Breast epithelium (tissue), 4 donors: ENCODE measurements around the gene ORM2. TPM values are rescaled to one million over a fixed set of nuclear protein-coding genes. Genes with fewer than 3 reads are reported as not detected.
A peak's percentile ranks its signal among the peaks of the same experiment; 100 is the strongest.

ENCODE experiments used
- DNase-seq, 2 donors: peaks; one replicate each; pipeline ENCODE4 v3.0.0-alpha.2; 2019; ENCODE audit warnings: low spot score in 2 of 2
- H3K27ac ChIP-seq, 2 donors: fragments of 200-600 bp; sonication (generic) in 1 of 2; one replicate each; pipeline ENCODE4 v1.5.1; 2016 to 2019; ENCODE audit warnings: mild to moderate bottlenecking in 1 of 2
- H3K27me3 ChIP-seq, 2 donors: fragments of 200-600 bp; sonication (generic) in 1 of 2; one replicate each; pipeline versions ENCODE4 v1.5.1 to v1.6.0; 2017 to 2019; ENCODE audit warnings: control low read depth in 1 of 2, mild to moderate bottlenecking in 1 of 2
- H3K36me3 ChIP-seq: fragments of 200-600 bp; one replicate; pipeline ENCODE4 v1.5.1; 2019
- H3K4me1 ChIP-seq, 2 donors: fragments of 200-600 bp; sonication (generic); one replicate each; pipeline ENCODE4 v1.5.1; 2016 to 2019; ENCODE audit warnings: control low read depth in 1 of 2
- H3K4me3 ChIP-seq, 3 donors: fragments of 200-600 bp; sonication (generic); 1 replicate in 2 of 3; 2 replicates in 1 of 3; pipeline ENCODE4 v1.5.1; 2016 to 2019; ENCODE audit warnings: mild to moderate bottlenecking in 3 of 3, moderate library complexity in 2 of 3
- H3K9me3 ChIP-seq, 2 donors: fragments of 200-600 bp; sonication (generic) in 1 of 2; one replicate each; pipeline ENCODE4 v1.5.1; 2016 to 2019; ENCODE audit warnings: control low read depth in 1 of 2
- POLR2A ChIP-seq: fragments of 450-650 bp; IDR thresholded peaks from one replicate; pipeline ENCODE4 v1.6.1; 2016; ENCODE audit warnings: antibody characterized with exemption, mild to moderate bottlenecking, moderate library complexity
- POLR2AphosphoS5 ChIP-seq, 3 donors: sonication (generic); formaldehyde crosslinking; IDR thresholded peaks; one replicate each; pipeline ENCODE4 v1.6.1; 2017; ENCODE audit warnings: antibody characterized with exemption in 3 of 3
- intact Hi-C: fragments of 100-400 bp; cut with DNase I; formaldehyde crosslinking; loops from one replicate; pipeline ENCODE4 v1.15.1; 2023; ENCODE audit warnings: low total_unique reads
- total RNA-seq, 3 donors: library from RNA; depleted of rRNA; stranded (reverse); fragments of >200 nt; gene quantifications; one replicate each; pipeline ENCODE4 v1.1.0, GENCODE V29; 2016
- TF ChIP-seq, protein P1 (sequence below), 3 donors: fragments of 450-650 bp; IDR thresholded peaks; one replicate each; pipeline ENCODE4 v1.5.1; 2016 to 2017; ENCODE audit warnings: antibody characterized with exemption in 3 of 3, mild to moderate bottlenecking in 3 of 3, moderate library complexity in 3 of 3

Gene ORM2
- total RNA-seq, 3 donors from 2014 or later, result 1.6 to 2.9 TPM; not detected in 1

DNA sequence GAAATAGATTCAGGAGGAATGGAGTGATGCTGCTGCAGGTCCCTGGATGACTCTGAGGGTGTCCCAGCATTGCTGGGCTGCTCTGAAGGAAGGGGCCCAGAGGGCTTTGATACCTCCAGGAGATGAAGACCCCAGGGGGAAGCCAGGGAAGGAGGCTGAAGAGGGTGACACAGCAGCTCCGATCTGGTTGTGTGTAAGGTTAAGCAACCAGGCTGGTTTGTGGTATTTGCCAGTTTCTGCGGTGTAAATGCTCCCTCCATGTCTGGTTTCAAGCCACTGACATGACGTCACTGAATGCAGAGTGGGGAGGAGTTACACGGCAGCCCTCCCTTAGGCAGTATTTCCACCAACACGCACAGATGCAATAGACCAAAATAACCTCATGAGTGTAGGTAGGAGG lies 46.7 kb upstream of the ORM2 start:
- intact Hi-C loops, result no loop called here
- H3K27ac ChIP-seq, result no peak overlapping the region
- no peak for DNase-seq

GRCh38 chr9:114283551-114284111 lies 46.0 kb upstream of the ORM2 start:
- DNase-seq, result no peak

More for the DNA sequence above, 46.7 kb upstream of the ORM2 start:
- no peaks in the 10 kb centered on the region for H3K9me3 ChIP-seq
- no peaks in the 10 kb centered on the region for H3K36me3 ChIP-seq
- H3K27me3 ChIP-seq, result no peaks in the 10 kb centered on the region
- no peaks in the 10 kb centered on the region for H3K4me1 ChIP-seq
- no peak overlapping the region for H3K4me3 ChIP-seq
- TF ChIP-seq POLR2A (no peak), POLR2AphosphoS5 (IDR thresholded peaks at IDR 0.05) (no peak)
- TF ChIP-seq, protein P1, sequence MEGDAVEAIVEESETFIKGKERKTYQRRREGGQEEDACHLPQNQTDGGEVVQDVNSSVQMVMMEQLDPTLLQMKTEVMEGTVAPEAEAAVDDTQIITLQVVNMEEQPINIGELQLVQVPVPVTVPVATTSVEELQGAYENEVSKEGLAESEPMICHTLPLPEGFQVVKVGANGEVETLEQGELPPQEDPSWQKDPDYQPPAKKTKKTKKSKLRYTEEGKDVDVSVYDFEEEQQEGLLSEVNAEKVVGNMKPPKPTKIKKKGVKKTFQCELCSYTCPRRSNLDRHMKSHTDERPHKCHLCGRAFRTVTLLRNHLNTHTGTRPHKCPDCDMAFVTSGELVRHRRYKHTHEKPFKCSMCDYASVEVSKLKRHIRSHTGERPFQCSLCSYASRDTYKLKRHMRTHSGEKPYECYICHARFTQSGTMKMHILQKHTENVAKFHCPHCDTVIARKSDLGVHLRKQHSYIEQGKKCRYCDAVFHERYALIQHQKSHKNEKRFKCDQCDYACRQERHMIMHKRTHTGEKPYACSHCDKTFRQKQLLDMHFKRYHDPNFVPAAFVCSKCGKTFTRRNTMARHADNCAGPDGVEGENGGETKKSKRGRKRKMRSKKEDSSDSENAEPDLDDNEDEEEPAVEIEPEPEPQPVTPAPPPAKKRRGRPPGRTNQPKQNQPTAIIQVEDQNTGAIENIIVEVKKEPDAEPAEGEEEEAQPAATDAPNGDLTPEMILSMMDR (IDR thresholded peaks at IDR 0.05), result no peak

DNA sequence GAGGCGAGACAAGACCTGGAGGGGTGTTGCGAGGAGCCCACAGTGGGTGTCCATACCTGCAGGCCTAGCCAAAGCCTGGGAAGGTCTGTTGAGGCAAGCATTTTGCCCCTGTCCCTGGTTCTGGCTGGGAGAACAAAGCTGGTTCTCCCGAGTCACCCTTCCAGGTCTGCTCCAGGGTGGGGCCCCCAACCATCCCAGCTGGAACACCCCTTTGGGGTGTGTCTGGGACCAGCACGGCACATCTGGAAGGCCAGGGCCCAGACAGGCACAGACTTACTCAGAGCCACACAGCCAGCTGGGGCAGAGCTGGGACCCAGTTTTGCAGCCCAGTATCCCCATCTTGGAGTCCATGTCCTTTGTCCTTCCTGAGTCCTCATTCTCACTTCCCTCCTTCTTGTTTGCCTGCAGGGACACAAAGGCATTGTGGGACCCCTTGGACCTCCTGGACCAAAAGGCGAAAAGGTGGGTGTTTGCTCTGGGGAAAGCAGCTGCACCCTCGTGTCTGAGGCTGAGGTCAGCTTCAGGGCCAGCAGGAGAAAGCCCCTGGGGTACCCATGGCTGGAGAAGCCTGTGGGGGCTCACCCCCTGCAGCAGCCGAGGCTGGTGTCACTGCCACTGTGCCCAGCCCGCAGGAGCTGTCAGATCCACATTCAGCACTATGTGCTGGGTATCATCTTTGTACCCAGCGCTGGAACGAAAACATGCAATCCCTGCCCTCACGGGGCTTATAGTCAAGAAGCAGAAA lies 45.2 kb upstream of the ORM2 start:
- Histone ChIP-seq H3K36me3 (no peaks in the 10 kb centered on the region), H3K27me3 (no peaks in the 10 kb centered on the region), H3K9me3 (no peaks in the 10 kb centered on the region), H3K4me1 (no peaks in the 10 kb centered on the region), H3K27ac (no peak overlapping the region), H3K4me3 (no peak overlapping the region)
- no peak for TF ChIP-seq POLR2A
- TF ChIP-seq POLR2AphosphoS5 (IDR thresholded peaks at IDR 0.05), result no peak
- TF ChIP-seq, protein P1 (IDR thresholded peaks at IDR 0.05), result no peak
- intact Hi-C loops, result loop anchor here (5.0 kb wide), 1 partner anchor 202 kb away; no protein-coding TSS in a partner anchor
- DNase-seq, result no peak

More at GRCh38 chr9:114283551-114284111, 46.0 kb upstream of the ORM2 start:
- Histone ChIP-seq H3K36me3 (no peaks in the 10 kb centered on the region), H3K4me1 (no peaks in the 10 kb centered on the region), H3K27me3 (no peaks in the 10 kb centered on the region), H3K4me3 (no peak overlapping the region), H3K27ac (no peak overlapping the region), H3K9me3 (no peaks in the 10 kb centered on the region)
- TF ChIP-seq, protein P1 (IDR thresholded peaks at IDR 0.05), result no peak
- no peak for TF ChIP-seq POLR2AphosphoS5 (IDR thresholded peaks at IDR 0.05)
- no peak for TF ChIP-seq POLR2A
- intact Hi-C loops, result no loop called here

- intact Hi-C loops, result loop anchor here (5.0 kb wide), 1 partner anchor 203 kb away; no protein-coding TSS in a partner anchor
Observed at GRCh38 chr9:114285166-114285867, 44.4 kb upstream of the ORM2 start.

More at GRCh38 chr9:114285166-114285867, 44.4 kb upstream of the ORM2 start:
- no peaks in the 10 kb centered on the region for H3K36me3 ChIP-seq
- DNase-seq, result peak in 1 of 2 donors; percentile 47
- no peak for TF ChIP-seq POLR2AphosphoS5 (IDR thresholded peaks at IDR 0.05)
- no peak for TF ChIP-seq POLR2A
- TF ChIP-seq, protein P1 (IDR thresholded peaks at IDR 0.05), result no peak
- H3K27ac ChIP-seq, result peak overlapping the region in 1 of 2 donors; percentile 43
- no peaks in the 10 kb centered on the region for H3K27me3 ChIP-seq
- no peaks in the 10 kb centered on the region for H3K9me3 ChIP-seq
- H3K4me1 ChIP-seq, result no peaks in the 10 kb centered on the region
- H3K4me3 ChIP-seq, result no peak overlapping the region
